Hippocampal formation (tissue), 2 donors: ENCODE measurements around the gene XPNPEP1.
A peak's percentile ranks its signal among the peaks of the same experiment; 100 is the strongest.
"Not testable (repeated sequence)": the region's sequence is repeated elsewhere in the genome, so short reads cannot be mapped to it uniquely, and the experiment has no call there.

Source experiments
- DNase-seq, 2 donors: peaks; one replicate each; lab custom pipeline; 2025; lab: John Stamatoyannopoulos, UW

The XPNPEP1 gene

DNA sequence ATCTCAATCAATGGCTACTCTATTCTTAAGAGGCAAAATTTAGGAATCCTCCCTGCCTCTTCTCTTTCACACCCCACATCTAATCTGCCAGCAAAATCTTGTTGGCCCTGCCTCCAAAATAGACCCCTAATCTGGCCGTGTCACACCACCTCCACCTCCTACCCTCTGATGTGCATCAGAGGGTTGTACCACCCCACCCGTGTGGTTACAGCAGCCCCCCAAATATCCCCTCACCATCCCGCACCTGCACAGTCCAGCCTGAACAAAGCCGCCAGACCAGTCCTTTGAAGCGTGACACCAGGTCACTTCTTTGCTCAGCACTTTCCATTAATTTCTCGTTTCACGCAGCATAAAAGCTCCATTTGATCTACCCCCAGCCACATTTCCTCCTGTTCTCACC, 776 bp upstream of the XPNPEP1 start:
- no peak for DNase-seq

DNA sequence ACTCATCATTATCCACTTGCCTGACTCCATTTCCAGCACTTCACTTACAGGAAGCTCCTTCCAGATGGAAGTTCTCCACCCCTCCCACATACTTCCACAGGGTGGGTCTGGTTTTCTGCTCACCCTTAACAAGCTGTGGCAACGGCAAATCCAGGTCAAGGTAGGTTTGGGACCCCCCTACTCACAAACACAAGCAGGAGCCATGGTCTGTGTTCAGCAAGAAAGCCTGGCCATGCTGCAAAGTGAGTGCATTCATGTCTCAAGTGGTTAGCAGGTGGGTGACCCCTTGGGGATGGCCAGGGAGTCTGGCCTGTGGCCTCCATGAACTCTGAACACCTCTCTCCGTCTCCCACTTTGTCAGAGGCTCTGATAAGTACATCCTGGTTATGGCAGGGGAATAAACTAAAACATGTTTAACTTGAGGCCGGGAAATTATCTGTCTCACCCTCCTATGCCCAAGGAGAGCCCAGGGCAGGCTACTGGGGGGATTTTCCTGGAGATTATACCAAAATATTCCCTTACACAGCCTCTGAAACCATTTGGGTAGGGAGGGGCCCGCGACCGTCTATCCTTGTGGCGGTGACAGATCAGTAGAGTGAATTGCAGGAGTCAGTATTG, 844 bp downstream of the XPNPEP1 start:
- DNase-seq, result no peak

DNA sequence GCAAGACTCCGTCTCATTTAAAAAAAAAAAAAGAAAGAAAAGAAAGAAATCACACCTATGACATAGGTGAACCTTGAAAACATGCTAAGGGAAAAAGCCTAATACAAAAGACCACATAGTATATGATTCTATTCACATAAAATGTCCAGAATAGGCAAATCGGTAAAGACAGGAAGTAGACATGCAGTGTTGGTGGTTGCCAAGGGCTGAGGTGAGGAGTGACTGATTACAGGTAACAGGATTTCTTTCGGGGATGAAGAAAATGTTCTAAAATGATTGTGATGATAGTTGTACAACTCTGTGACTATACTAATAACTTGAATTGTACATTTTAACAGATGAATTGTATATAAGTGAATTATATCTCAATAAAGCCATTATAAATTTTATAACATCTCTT, 3.3 kb downstream of the XPNPEP1 start:
- no peak for DNase-seq

DNA sequence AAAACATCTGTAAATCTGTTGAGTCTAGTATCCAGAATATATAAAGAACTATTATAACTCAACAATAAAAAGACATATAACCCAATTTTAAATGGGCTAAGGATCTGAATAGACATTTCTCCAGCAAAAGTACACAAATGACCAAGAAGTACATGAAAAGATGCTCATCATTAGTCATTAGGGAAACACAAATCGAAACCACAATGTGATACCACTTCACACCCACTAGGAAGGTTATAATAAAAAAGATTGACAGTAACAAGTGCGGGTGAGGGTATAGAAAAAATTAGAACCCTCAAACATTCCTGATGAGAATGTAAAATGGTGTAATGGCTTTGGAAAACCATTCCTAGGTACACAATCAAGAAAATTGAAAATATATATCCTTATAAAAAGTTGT, 4.1 kb downstream of the XPNPEP1 start:
- DNase-seq, result no peak

DNA sequence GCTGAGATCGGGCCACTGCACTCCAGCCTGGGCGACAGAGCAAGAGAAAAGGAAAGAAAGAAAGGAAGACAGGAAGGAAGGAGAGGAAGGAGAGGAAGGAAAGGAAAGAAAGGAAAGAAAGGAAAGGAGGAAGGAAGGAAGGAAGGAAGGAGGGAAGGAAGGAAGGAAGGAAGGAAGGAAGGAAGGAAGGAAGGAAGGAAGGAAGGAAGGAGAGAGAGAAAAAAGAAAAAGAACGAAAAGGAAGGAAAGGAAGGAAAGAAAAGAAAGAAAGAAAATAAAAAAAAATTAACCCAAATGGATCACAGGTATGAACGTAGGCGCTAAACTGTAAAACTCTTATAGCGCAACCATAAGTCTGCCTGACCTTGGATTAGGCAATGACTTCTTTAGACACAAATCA, 4.6 kb downstream of the XPNPEP1 start:
- DNase-seq, result not testable (repeated sequence)

DNA sequence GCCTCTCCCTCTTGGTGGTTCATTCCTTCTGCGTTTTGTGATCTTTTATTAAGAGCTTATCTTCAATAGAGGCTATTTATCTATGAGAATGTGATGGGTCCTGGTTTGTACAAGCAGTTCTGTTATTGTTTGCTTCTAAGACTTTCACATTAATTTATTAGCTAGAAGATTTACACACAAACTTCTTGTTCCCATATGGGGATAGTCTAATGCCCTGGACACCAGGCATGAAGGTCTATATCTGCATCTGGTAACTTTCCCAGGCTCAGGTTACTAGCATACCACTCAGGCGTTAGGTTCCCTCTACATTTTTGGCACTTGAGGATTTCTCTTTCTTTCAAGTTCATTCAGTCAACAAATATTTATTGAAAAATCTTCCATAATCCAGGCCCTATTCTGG, 7.7 kb downstream of the XPNPEP1 start:
- DNase-seq, result no peak

DNA sequence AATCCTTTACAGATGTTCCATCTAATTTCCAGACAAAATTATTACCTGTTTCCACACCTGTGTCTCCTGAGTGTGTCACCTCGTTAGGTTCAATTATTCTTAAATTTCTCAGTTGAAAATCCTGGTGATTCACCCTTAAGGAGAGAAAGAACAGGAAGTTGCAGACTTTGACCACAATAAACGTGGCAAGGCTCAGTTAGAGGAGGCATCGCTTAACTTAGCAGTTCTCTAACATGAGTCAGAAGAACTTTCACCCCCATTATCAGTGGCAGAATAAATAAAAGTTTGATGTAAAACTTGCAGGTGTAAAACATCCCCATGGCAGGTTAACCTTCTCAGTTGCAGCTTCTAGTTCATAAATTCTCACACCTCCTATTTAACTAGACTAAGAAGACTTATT, 8.3 kb downstream of the XPNPEP1 start:
- no peak for DNase-seq

DNA sequence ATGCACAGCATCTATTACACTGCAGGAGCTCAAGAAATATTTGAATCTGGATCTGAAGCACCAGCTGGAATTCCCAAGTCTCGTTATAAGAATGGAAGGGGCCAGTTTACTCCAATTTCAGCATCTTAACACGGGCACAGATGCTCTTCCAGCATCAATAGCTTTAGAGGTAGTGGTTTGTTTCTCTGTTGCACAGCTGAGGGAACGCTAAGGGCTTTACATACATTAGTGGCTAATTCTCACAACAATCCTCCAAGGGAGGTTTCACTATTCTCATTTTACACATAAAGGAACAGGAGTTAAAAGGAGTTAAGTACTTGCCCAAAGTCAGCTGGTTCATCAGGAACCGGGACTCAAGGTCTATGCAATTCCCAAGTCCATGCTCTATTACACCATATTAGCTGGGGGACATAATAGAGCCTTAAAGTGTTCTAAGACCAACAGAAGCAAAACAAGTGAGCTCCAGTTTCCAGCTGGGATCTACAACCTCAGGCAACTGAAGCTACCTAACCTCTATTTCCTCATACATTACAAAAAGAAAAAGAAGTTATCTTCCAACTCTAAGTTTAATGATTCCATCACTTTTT, 9.9 kb downstream of the XPNPEP1 start:
- no peak for DNase-seq

DNA sequence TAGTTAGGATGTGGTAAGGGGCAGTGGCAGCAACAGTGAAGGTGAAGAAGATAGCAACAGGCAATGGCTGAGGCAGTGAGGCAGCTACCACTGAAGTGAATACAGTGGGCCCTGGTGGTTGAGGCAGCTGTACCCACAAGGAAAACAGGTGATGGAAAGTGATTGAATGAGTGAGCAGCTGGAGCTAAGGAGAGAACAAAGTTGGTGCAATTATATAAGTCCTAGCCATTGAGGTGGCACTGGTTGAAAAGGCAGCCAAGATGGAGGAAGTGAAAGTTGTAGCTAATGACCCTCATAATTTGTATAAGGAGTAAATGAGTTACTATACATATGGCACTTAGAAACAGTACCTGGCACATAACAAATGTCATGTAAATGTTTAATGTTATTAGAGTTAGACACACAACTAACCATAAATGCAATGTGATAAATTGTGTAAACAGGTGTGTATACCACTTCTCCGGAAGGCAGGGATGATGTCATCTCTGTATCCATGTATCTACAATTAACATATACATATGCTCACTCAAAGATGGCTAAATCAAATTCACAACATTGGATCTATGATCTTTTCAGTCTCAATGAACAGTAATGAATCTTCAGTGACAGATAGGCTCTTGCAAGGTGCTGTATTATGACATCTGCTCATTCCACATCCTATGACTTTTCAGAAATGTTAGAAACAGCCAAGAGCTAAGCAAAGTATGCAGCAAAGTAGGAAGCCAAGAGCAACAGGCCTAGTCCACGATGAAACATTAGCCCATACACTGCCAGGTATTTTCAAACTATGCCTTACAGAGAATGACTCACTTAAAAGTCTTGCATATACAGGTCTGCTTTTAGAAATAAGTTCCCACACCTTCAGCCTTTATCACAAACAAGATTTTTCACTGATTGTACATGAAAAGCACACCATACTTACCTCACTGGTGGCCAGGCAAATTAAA, 10.7 kb downstream of the XPNPEP1 start:
- no peak for DNase-seq

DNA sequence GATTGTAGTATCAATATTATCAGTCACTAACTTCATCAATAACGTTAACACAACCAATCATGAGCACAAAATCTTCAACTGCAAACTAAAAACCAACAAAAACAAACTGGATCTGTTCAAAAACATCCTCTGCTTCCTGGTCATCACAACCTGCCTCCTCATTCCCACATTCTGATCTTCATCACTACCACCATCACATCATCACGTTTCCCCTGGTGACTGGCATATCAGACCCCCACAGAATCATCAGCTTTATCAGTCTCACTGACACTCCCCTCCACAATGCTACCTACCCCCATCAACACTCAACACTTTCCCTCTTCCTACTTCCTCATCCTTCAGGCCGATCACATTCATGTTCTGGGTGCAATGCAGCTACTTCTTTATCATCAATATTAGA, 11.4 kb downstream of the XPNPEP1 start:
- DNase-seq, result no peak

DNA sequence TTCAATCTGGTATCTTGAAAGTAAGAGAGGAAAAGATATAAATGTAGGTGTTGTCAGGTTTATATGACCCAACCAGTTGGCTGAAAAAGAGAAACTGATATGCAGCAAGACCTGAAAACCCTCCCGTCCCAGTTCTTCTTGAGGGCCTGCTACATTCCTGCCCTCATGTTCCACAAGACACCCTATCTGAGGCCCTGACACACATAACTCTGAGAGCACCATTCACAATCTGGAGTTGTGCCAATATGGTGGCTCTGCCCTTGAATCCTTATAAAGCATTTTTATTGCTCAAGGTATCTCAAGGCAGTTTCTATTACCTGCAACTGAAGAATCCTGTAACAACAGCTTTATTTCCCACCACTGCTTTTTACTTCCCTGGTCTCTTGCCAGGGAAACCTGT, 17.0 kb downstream of the XPNPEP1 start:
- DNase-seq, result no peak

DNA sequence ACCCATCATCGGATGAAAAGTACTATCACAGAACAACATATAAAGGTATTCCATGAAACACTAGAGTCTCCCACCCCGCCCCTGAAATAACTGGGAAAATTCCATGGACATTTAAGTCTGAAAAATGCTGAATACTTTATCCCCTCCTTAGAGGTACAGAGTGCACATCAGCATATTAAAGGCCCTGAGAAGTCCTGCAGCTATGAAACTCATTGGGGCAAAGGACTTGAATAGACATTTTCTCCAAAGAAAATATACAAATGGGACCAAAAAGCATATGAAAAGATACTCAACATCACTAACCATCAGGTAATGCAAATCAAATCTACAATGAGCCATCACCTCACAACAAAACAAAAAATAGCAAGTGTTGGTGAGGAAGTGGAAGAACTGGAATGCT, 18.9 kb downstream of the XPNPEP1 start:
- DNase-seq, result no peak

DNA sequence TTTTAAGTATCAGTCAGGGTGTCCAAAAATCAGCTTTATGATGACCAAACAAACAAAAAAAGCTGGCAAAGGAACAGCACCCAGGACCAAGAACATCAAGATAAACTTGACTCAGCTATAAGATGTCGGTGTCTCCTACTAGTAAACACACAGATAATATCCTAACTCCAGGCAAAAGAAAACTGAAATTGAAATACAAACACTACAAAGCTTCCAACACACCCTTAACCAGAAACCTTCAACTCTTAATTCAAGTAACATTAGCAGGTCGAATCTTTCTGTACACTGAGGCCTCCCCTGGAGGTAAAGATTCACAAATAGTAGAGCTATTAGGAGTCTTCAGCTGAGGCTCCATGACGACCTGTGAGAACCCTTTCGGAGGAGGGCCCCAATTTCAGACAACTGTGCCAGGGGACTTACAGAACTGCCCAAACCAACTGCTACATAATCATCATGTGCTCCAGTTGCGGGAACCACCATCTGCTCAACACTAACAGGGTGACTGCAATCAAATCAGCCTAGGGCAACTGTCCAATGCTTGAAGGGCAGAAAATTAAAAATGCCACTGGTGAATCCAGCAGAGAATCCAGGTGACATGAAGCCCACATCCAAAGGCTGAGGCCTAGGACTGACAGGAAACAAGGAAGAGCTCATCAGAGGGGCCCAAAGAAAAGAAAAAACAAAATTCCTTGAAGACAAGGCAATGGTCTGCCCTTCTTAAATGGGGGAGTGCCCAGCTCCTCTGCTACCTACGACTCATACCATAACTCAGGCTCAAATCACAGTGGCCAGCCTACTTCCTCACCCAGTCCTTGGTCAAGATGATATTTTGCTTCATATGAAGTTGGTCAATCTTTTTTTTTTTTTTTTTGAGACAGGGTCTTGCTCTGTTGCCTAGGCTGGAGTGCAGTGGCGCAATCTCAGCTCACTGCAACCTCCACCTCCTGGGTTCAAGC, 20.0 kb downstream of the XPNPEP1 start:
- peak in 1 of 2 donors; percentile 11 for DNase-seq

DNA sequence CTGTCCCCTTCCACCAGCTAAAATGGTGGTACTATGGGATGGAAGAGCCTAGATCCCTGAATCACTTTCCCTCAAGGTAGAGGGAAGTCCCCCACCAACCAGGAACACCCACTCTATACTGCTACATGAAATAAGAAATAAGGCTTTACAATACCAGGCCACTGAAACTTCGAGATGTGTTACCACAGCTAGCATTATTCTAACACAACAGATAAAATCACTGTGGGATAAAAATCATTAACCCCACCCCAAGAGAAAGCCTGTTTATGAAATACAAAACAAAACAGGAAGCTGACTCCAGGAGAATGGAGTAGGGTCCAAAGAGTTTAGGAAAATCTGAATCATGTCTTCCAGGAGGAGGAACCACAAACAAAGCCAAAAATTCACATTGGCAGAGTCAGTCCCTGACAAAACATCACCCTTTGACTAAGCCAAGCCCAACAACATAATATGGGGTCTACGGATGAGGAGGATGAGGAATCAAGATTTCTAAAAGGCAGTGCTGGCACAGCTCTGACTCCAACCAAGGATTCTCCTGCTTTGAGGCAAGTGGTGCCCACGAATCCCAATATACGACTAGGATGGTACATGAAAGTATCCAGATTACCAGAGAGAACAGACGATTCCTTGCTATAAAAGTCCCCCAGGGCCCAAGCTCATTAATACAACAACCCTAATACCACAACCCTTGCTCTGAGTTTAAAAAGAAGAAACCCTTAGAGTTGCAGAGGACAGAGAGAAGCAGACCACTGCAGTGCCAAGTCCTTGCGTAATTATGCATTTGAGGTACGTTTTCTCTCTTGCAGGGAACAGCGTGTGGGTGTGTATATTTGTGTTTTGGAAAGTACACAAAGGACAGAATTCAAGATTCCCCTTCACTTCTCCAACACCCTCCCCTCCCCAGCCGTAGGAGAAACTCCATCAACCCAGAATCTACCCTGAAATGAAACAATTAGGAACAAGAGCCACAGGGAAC, 23.7 kb downstream of the XPNPEP1 start:
- DNase-seq, result no peak

DNA sequence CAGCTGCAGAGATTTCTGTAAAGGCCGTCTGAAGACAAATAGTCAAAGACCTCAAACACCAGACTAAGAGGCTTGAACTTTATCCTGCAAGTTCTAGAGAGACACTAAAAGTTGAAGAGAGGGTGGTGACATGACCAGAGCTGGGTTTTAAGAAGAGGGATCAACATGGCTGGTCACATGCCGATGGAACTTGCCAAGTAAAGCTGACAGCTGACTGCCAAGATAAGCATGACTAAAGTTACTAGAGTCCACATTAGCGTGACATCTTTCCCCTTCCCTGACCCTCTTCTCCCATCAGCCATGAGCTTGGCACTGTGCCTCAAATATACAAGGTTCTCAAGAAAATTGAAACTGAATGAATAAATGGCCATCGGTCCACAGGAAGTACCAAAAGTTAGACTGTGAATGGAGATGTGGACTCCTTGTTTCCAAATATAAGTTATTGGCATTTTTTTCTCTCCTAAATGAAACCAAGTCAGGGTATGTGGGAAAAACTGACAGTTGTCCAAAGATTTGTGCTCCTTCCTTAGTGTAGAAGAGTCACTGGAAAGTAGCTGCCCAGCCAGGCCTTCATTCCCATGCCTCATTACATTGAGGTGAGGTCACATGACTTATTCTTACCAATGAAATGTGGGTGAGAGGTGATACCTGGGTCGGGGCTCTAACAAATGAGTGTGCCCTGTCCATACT, 24.5 kb downstream of the XPNPEP1 start:
- no peak for DNase-seq

DNA sequence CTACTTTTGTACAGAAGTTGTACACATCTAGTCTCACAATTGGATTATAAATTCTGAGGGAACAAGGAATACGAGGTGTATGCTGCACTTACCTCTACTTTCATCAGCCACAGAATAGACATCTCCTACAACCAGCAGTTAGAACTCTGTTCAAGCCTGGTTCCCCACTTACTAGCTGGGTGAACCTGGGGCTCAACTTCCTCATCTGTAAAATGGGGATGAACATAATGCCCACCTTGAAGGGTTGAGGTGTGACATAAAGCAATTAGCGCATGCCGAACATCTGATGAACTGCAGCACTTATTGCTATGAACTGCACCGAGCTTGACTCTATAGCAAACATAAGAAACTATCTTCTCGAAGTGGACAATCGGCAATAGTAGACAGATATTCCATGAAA, 25.3 kb downstream of the XPNPEP1 start:
- no peak for DNase-seq

DNA sequence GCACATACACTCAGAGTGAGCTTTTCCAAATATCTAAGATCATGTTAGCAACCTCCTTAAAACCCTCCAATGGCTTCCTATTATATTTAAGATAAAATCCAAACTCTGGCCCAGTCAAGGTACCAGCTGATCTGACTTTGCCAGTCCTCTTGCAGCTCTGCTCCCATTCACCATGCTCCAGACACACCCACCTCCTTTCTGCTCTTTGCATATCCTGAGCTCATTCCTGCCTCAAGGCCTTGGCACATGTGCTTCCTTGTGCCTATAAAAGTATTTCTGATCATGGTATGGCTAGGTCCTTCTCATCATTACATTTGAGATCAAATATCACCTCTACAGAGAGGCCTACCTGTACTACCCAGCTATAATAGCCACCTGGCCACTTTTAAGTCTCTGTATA, 27.5 kb downstream of the XPNPEP1 start:
- no peak for DNase-seq

DNA sequence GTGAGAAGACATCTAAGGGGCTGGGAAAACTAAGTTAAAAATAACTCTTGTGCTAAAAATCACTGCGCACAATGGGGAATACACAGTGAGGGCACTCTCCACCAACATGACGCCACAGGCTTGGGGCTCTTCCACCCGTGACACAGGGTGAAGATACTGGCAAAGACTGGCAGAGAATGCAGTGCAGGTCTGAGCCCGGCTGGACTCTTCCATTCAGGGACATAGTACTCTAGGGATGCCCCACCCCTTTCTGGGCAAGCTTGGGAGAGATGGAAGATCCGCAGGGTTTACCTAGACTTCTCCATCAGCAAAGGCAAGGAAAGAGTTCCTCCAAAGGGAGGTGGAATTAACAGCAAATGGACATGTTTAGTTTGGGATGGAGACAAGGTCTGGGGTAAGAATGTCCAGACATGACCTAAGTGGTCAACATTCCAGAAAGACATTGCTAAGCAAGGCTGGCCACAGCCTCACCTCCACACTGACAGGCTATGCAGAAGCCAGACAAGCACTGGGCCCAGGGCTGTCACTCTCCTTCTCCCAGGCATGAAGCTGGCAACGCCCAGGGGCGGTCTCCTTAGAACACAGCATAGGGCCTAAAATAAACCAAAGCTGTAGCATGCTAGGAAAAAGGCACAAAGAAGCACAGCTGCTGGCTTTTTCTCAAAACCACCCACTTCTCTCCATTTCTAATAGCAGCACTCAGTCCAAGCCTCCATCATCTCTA, 28.1 kb downstream of the XPNPEP1 start:
- no peak for DNase-seq

DNA sequence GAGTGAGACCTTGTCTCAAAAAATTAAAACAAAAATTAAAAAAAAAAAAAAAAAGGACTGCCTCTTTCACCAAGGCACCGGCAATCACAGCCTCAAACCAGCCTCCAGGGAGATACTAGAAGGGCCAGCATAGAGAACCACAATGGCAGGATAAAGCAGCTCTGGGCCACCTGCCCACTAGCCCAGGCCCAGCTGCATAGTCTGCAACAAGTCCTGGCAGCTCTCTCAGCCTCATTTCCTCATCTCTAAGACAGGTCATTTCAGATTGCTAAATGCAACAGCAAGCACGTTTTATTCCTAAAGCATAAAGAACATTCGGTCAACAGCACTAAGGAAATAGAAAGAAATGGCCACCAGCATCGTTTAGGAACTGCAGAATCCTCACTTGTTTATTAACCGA, 28.8 kb downstream of the XPNPEP1 start:
- DNase-seq, result peak; percentile 54 to 62
